OCI-LY3 (cell line): ENCODE results near the gene ATG16L2.

ENCODE experiments used
- H2AFZ ChIP-seq: fragments of 200-600, 300-600 bp; shearing (Covaris generic); 2 replicates; pipeline ENCODE4 v1.6.0; 2014; ENCODE audit warnings: antibody characterized with exemption, low read depth, low read length
- H3K27ac ChIP-seq: fragments of 200-600, 300-600 bp; sonication (generic); 2 replicates; pipeline ENCODE4 v1.5.1; 2014; ENCODE audit warnings: mild to moderate bottlenecking, low read length, moderate library complexity, mixed read lengths
- H3K27me3 ChIP-seq: fragments of 200-600, 300-600 bp; sonication (generic); 2 replicates; pipeline ENCODE4 v1.6.1; 2014; ENCODE audit warnings: low read depth, low read length, mixed read lengths
- H3K36me3 ChIP-seq: fragments of 200-600, 300-600 bp; sonication (generic); replicated peaks from 2 replicates; pipeline ENCODE3; 2014; ENCODE audit warnings: low read depth, low read length, mixed read lengths
- H3K4me1 ChIP-seq: fragments of 300-600, 200-600 bp; sonication (generic); 2 replicates; pipeline ENCODE4 v1.6.1; 2014; ENCODE audit warnings: low read length, mixed read lengths
- H3K4me2 ChIP-seq: fragments of 200-600, 300-600 bp; sonication (generic); 2 replicates; pipeline ENCODE4 v1.6.1; 2014; ENCODE audit warnings: low read length, mixed read lengths
- H3K4me3 ChIP-seq: fragments of 300-600, 200-600 bp; sonication (generic); 2 replicates; pipeline ENCODE4 v1.5.1; 2014; ENCODE audit warnings: antibody characterized with exemption, mild to moderate bottlenecking, low read length, moderate library complexity
- H3K79me2 ChIP-seq: fragments of 300-600, 200-600 bp; shearing (Covaris generic); 2 replicates; pipeline ENCODE4 v1.6.1; 2014; ENCODE audit warnings: mild to moderate bottlenecking, low read length, mixed read lengths
- H3K9ac ChIP-seq: fragments of 300-600, 200-600 bp; shearing (Covaris generic); 2 replicates; pipeline ENCODE4 v1.6.0; 2014; ENCODE audit warnings: mild to moderate bottlenecking, low read length, moderate library complexity
- H3K9me3 ChIP-seq: fragments of 200-600, 300-600 bp; shearing (Covaris generic); 2 replicates; pipeline ENCODE4 v1.6.1; 2014; ENCODE audit warnings: low read length, mixed read lengths; ENCODE audit not compliant: insufficient read depth
- H4K20me1 ChIP-seq: fragments of 200-600, 300-600 bp; sonication (generic); 2 replicates; pipeline ENCODE4 v1.6.1; 2016; ENCODE audit warnings: low read length, mixed read lengths; ENCODE audit not compliant: insufficient read depth
- EZH2phosphoT487 ChIP-seq: fragments of 200-600 bp; shearing (Covaris generic); IDR thresholded peaks from 2 replicates; pipeline ENCODE4 v1.6.1; 2018; ENCODE audit warnings: antibody characterized with exemption, mixed run types, low read depth
- TF ChIP-seq, protein P1 (sequence below): fragments of 200-600, 300-600 bp; sonication (generic); IDR thresholded peaks from 2 replicates; pipeline ENCODE4 v1.5.1; 2014; ENCODE audit warnings: antibody characterized with exemption, low read length, low read depth

Gene ATG16L2

DNA sequence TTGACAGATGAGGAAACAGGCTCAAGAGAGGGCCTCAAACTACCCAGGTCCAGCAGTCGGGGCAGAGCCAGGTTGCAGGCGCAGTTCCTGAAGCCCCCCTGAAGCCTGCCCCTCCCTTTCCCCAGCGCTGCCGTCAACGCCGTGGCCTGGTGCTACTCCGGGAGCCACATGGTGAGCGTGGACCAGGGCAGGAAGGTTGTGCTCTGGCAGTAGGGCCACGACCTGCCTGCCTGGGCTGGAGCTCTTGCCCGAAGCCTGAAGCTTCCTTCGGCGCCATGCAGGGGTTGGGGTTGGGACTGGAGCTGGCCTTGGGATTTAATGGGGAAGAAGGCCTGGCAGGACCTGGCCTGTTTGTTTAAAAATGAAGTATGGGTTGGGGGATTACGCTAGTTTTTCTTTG lies 15.0 kb downstream of the ATG16L2 start:
- peaks cover 60% of the 10 kb centered on the region for H3K36me3 ChIP-seq
- peaks cover 29% of the 10 kb centered on the region for H4K20me1 ChIP-seq

DNA sequence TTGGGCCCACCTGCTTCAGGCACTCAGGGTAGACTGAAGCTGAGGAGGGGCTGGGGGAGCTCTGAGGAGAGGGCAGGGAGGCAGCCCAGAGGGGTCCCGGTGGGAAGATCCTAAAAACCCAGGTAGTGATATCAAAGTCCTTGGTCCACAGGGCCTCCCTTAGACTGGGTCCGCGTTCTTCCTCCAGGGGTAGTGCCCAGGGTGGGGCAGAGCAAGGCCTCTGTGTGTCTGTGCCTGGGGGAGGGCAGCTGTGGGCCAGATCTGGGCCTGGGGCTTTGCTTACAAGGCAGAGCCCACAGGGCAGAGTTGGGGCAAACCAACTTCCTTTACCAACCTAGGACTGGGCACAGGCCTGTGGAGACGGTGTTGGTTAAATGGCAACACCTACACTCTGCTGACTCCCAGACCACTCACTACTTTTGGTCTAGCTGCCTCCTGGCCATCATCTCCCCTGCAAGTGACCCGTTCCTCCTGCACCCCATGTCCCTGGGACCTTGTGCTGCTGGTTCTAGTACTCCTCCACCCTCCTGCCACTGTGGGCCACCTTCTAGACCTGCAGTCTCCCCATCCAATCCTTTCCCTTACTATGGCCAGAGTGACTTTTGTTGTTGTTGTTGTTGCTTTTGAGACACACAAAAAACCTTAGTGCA lies 15.8 kb downstream of the ATG16L2 start:
- H3K27me3 ChIP-seq: no peaks in the 10 kb centered on the region
- peaks cover 13% of the 10 kb centered on the region for H3K4me1 ChIP-seq
- peaks cover 21% of the 10 kb centered on the region for H4K20me1 ChIP-seq
- H3K4me2 ChIP-seq: no peak overlapping the region
- H2AFZ ChIP-seq: no peak overlapping the region
- TF ChIP-seq, protein P1, sequence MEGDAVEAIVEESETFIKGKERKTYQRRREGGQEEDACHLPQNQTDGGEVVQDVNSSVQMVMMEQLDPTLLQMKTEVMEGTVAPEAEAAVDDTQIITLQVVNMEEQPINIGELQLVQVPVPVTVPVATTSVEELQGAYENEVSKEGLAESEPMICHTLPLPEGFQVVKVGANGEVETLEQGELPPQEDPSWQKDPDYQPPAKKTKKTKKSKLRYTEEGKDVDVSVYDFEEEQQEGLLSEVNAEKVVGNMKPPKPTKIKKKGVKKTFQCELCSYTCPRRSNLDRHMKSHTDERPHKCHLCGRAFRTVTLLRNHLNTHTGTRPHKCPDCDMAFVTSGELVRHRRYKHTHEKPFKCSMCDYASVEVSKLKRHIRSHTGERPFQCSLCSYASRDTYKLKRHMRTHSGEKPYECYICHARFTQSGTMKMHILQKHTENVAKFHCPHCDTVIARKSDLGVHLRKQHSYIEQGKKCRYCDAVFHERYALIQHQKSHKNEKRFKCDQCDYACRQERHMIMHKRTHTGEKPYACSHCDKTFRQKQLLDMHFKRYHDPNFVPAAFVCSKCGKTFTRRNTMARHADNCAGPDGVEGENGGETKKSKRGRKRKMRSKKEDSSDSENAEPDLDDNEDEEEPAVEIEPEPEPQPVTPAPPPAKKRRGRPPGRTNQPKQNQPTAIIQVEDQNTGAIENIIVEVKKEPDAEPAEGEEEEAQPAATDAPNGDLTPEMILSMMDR: no peak
- TF ChIP-seq EZH2phosphoT487: no peak
- H3K9me3 ChIP-seq: no peaks in the 10 kb centered on the region
- no peak overlapping the region for H3K4me3 ChIP-seq
- no peak overlapping the region for H3K27ac ChIP-seq
- H3K36me3 ChIP-seq: peaks cover 64% of the 10 kb centered on the region
- H3K9ac ChIP-seq: no peak overlapping the region
- no peaks in the 10 kb centered on the region for H3K79me2 ChIP-seq

More for the DNA sequence above, 15.0 kb downstream of the ATG16L2 start:
- H2AFZ ChIP-seq: no peak overlapping the region
- H3K9ac ChIP-seq: no peak overlapping the region
- H3K9me3 ChIP-seq: no peaks in the 10 kb centered on the region
- H3K79me2 ChIP-seq: no peaks in the 10 kb centered on the region
- no peak overlapping the region for H3K4me3 ChIP-seq
- H3K27ac ChIP-seq: no peak overlapping the region
- no peaks in the 10 kb centered on the region for H3K27me3 ChIP-seq
- H3K4me2 ChIP-seq: no peak overlapping the region
- peaks cover 13% of the 10 kb centered on the region for H3K4me1 ChIP-seq
- TF ChIP-seq, protein P1: no peak
- TF ChIP-seq EZH2phosphoT487: no peak

DNA sequence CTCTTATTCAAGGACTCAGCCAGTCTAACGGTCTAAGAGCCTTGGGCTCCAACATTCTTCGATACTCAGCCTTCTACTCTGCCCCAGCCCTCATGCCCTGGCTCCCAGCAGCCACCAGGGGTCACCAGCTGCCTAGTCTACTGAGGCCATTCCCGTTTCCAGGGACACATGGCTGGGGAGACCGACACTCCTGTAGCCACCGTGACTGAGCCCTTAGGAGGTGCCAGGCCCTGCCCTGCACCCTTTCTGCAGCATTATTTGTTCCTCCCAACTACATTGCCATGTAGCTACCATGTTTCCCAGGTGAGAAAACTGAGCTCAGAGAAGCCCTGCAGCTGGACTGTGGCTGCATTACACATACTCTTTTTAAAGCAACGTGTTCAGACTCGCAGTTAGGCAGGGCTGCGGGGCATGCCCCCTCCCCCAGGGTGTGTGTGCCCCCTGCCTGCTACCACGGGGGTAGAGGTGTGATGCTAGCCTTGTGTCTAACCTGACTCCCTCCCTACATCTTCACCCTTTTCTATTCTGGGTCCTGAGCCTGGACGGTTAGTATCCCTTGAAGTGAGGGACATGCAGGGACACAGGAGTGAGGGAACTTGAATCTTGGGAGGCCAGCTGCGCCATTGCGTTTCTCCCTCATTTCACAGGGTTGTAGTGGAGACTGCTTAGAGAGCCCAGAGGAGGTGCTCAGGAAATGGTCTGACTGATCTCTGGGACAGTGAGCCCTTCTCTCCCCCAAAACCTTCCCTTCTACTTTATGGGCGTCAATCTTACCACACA lies 17.5 kb downstream of the ATG16L2 start:
- no peak overlapping the region for H2AFZ ChIP-seq
- no peak overlapping the region for H3K9ac ChIP-seq
- H3K4me1 ChIP-seq: peaks cover 5% of the 10 kb centered on the region
- peaks cover 17% of the 10 kb centered on the region for H4K20me1 ChIP-seq
- TF ChIP-seq, protein P1: peak; percentile 74
- TF ChIP-seq EZH2phosphoT487: no peak
- H3K9me3 ChIP-seq: no peaks in the 10 kb centered on the region
- H3K27me3 ChIP-seq: no peaks in the 10 kb centered on the region
- H3K36me3 ChIP-seq: peaks cover 76% of the 10 kb centered on the region
- no peaks in the 10 kb centered on the region for H3K79me2 ChIP-seq
- no peak overlapping the region for H3K4me2 ChIP-seq
- no peak overlapping the region for H3K4me3 ChIP-seq
- H3K27ac ChIP-seq: no peak overlapping the region

DNA sequence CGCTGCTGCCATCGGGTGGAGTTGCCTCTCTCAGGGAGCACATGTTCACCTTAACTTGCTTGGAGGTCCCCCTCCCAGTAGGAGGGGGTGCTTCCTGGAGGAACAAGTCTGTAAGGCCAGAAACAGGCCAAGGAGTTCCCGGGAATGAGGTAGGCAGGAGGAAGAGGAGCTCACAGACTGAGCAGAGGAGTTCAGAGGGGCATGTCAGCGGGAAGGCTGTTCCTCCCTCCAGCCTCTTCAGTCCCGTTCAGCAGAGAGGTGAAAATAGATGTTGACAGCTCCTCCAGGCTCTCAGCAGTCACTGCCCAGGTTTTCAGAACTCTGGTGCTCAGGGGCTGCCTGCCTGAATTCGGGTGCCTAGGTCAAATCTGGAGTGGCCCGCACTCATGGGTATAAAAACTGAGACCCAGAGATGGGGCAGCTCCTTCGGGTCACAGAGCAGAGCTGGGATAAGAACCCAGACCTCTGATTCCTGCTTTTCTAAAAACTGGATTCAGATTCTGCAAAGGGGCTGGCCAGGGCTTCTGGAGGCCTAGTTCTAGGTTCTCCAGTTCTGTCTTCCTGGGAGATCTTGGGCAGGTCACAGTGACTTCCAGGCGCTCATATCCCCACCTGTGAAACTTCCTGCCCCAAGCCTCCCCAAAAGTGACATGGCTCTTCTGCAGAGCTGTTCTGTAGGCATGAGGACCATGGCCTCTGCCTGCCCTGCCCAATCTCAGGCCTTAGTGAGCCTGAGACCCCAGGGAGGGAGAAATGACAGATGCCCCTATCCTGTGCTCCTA lies 18.3 kb downstream of the ATG16L2 start:
- Histone ChIP-seq H3K4me1 (no peaks in the 10 kb centered on the region), H4K20me1 (peaks cover 14% of the 10 kb centered on the region), H3K27me3 (no peaks in the 10 kb centered on the region), H3K36me3 (peaks cover 78% of the 10 kb centered on the region), H3K79me2 (0 out of 2 replicates have a peak, but pooled peaks cover 2% of the 10 kb centered on the region), H3K4me2 (no peak overlapping the region), H2AFZ (no peak overlapping the region), H3K9ac (no peak overlapping the region), H3K4me3 (no peak overlapping the region), H3K27ac (no peak overlapping the region), H3K9me3 (no peaks in the 10 kb centered on the region)
- TF ChIP-seq, protein P1: no peak
- TF ChIP-seq EZH2phosphoT487: no peak
